ENCODE data around the gene BTN3A1.

DNA sequence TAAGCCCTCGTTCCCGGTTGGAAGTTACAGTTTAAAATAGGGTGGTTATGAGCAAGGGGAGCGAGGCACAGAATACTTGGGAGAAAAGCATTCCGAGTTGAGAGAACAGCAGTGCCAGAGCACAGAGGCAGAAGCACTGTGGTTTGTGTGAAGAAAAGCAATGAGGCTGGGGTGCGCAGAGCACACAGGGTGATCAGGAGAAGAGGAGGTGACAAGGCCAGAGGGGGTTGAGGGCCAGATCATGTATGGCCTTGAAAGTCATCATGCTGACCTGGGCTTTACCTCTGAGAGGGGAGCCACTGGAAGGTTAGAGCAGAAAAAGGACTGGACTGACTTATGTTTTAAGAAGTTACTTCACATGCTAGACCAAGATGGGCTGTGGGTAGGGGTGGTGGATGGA lies 40.5 kb upstream of the BTN3A1 start:
- TF ChIP-seq EP300 (IDR thresholded peaks at IDR 0.05) = no peak
- TF ChIP-seq POLR2AphosphoS5 (IDR thresholded peaks at IDR 0.05) = no peak

Data from stomach (tissue), 4 donors.